GM10266 (cell line): ENCODE results near the gene ANO1.

Experiments used
- DNase-seq: peaks from one replicate; pipeline ENCODE4 v3.0.0; 2012; ENCODE audit errors: extremely low spot score
- CTCF ChIP-seq: IDR thresholded peaks from 2 replicates; pipeline ENCODE4 v1.5.1; 2012; ENCODE audit warnings: mild to moderate bottlenecking, low read depth; ENCODE audit not compliant: control insufficient read depth, insufficient read depth; ENCODE audit errors: missing control alignments

ANO1 gene

GRCh38 chr11:70115778-70116177, 37.7 kb downstream of the ANO1 start:
- no peak for TF ChIP-seq CTCF
- DNase-seq, result no peak

DNA sequence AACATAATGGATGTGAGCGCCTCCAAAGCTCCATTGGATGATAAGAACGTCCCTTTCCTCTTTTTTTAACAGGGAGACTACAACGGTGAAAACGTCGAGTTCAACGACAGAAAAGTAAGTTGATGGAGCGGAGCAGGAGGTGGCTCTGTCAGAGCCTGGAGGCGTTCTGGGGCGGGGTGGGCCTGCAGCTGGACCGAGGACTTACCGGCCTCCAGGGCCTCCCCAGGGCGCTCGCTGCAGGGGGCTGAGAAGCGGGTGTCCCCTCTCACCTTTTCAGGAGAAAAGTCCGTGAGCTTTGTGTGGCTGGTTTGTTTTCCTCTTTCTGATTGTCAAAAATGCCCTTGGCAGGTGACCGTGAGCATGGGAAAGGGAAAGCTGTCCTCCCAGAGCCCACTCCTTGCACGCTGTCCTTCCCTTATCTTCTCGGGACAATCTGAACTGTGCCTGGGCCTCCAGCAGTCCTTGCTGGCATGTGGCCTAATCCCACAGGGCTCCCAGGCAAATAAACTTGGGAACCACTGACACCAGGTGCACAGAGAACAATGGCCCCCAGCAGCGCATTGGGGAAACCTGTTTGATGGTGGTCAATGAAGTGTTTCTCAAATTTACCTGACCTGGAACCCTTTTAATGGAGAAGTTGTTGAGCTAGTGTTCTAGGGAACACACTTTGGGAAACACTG, 38.4 kb downstream of the ANO1 start:
- DNase-seq, result no peak
- TF ChIP-seq CTCF, result no peak

DNA sequence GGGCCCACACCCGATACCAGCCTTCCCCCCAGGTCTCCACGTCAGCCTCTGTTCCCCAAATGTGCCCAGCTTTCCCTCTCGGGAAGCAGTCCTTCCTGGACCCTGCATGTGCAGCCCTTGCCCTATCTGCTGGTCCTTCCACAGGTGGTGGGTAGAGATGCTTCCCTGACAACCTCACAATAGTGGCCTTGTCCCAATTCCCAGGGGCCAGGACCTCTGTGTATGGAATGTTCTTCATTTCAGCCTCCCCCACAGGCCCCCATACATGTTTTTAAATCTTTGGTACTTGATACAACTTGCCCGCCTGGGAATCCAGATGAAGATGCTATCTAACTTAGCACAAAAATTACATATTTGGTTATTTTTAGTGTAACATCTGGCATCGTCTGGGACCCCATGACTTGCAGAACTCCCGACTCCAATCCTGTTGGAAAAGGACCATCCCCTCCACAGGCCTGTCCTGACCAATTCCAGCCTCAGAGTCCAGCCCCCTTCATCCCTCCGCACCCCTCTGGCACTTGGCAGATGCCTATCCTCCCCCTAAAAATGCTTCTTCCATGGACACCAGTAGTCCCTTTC, 39.5 kb downstream of the ANO1 start:
- no peak for DNase-seq
- TF ChIP-seq CTCF, result no peak

DNA sequence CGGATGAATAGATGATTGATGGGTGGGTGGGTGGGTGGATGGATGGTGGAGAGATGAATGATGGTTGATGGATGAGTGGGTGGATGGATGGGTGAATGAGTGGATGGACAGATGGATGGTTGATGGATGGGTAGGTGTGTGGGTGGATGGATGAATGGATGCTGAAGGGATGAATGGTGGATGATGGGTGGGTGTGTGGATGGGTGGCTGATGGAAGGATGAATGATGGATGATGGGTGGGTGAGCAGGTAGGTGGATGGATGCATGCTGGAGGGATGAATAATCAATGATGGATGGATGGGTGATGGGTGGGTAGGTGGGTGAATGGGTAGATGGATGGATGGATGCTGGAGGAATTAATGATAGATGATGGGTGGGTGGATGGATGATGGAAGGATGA, 40.5 kb downstream of the ANO1 start:
- no peak for TF ChIP-seq CTCF

GRCh38 chr11:70119502-70119901, 41.4 kb downstream of the ANO1 start:
- TF ChIP-seq CTCF, result no peak
- DNase-seq, result no peak

More for the DNA sequence above, 40.5 kb downstream of the ANO1 start:
- DNase-seq, result no peak

DNA sequence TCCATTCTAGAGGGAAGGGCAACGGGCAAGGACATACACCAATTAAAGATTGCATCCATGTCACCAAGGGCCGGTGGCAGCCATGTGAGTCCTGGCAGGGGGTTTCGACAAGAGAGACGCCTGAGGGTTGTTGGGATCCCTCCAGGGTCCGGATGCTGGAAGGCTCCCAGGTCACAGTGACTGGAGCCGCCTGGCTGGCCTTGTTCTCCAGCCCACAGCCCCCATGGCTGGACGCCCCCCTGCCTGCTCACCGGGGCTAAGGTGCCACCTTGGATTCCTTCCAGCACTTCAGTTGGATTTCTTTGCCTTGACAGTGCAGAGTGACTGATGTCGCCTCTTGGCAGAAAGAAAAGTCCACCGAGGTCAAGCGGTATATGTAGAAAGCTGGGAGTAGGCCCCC, 42.6 kb downstream of the ANO1 start:
- TF ChIP-seq CTCF, result no peak
- no peak for DNase-seq

DNA sequence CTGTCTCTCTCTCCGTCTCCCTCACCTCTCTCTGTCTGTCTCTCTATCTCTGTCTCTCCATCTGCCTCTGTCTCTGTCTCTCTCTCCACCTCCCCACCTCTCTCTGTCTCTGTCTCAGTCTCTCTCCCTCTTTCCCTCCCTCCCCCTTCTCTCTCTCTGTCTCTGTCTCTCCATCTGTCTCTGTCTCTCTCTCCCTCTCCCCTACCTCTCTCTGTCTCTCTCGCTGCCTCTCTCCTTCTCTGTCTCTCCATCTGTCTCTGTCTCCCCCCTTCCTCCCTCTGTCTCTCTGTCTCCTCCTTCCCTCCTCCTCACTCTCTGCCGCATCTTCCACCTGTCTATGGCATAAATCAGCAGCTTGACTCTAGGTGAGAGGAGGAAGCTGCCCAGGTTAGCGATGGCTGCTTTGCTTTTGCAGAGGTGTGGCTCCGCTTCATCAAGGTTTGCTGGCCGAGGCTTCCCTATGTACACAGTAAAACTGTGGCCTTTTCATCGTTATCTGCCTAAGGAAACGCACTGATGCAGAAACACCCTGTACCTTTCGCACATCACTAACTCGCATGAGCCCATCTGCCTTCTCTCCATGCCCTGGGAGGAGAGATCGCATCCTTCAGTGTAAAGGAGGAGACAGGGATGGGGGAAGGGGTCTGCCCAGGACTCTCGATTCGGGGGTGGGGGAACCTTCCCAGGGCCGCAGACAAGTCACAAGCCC, 44.5 kb downstream of the ANO1 start:
- TF ChIP-seq CTCF, result no peak
- no peak for DNase-seq
